ENCODE data around the gene COTL1.
"Not testable (repeated sequence)": the region's sequence is repeated elsewhere in the genome, so short reads cannot be mapped to it uniquely, and the experiment has no call there.

COTL1 gene

GRCh38 chr16:84641643-84642358 is 23.9 kb upstream of the COTL1 start:
- no peak for DNase-seq

GRCh38 chr16:84640145-84640544 is 22.3 kb upstream of the COTL1 start:
- DNase-seq: no peak

- DNase-seq: no peak
Measured at GRCh38 chr16:84638231-84638806, 20.4 kb upstream of the COTL1 start.

- DNase-seq: no peak
Measured at GRCh38 chr16:84637709-84638108, 19.8 kb upstream of the COTL1 start.

GRCh38 chr16:84635702-84636101 is 17.8 kb upstream of the COTL1 start:
- no peak for DNase-seq

GRCh38 chr16:84633622-84634021 is 15.7 kb upstream of the COTL1 start:
- DNase-seq: no peak

GRCh38 chr16:84632862-84633261 is 15.0 kb upstream of the COTL1 start:
- not testable (repeated sequence) for DNase-seq

- no peak for DNase-seq
Measured at GRCh38 chr16:84631886-84632285, 14.0 kb upstream of the COTL1 start.

GRCh38 chr16:84631153-84631466 is 13.2 kb upstream of the COTL1 start:
- DNase-seq: no peak

GRCh38 chr16:84630446-84631152 is 12.7 kb upstream of the COTL1 start:
- no peak for DNase-seq

GRCh38 chr16:84630009-84630408 is 12.1 kb upstream of the COTL1 start:
- DNase-seq: no peak

GRCh38 chr16:84629580-84629979 is 11.7 kb upstream of the COTL1 start:
- DNase-seq: no peak

- DNase-seq: no peak
Measured at GRCh38 chr16:84628226-84628731, 10.4 kb upstream of the COTL1 start.

GRCh38 chr16:84625556-84625955 is 7.7 kb upstream of the COTL1 start:
- no peak for DNase-seq

- not testable (repeated sequence) for DNase-seq
Measured at GRCh38 chr16:84620913-84621312, 3.0 kb upstream of the COTL1 start.

GRCh38 chr16:84618581-84619460 is 943 bp upstream of the COTL1 start:
- DNase-seq: no peak

- peak; percentile 55 for DNase-seq
Measured at GRCh38 chr16:84617041-84617790, 662 bp downstream of the COTL1 start.

- no peak for DNase-seq
Measured at GRCh38 chr16:84616515-84616914, 1.4 kb downstream of the COTL1 start.

GRCh38 chr16:84614968-84615813 is 2.7 kb downstream of the COTL1 start:
- DNase-seq: no peak

GRCh38 chr16:84614623-84614967 is 3.3 kb downstream of the COTL1 start:
- no peak for DNase-seq

GRCh38 chr16:84614073-84614459 is 3.8 kb downstream of the COTL1 start:
- no peak for DNase-seq
